WTC11 (cell line): Measurements from ENCODE around the gene GABBR2.
"Not testable (repeated sequence)": the region's sequence is repeated elsewhere in the genome, so short reads cannot be mapped to it uniquely, and the experiment has no call there.

ENCODE experiments used
- CREB1 ChIP-seq: sonication (generic); formaldehyde crosslinking; IDR thresholded peaks from 2 replicates; pipeline ENCODE4 v1.8.0; 2023; ENCODE audit warnings: mild to moderate bottlenecking, missing genetic modification reagents
- CREM ChIP-seq: sonication (generic); formaldehyde crosslinking; IDR thresholded peaks from 2 replicates; pipeline ENCODE4 v1.8.1; 2022; ENCODE audit warnings: mild to moderate bottlenecking, missing genetic modification reagents, moderate library complexity
- FOXJ3 ChIP-seq: sonication (generic); formaldehyde crosslinking; IDR thresholded peaks from 2 replicates; pipeline ENCODE4 v1.9.0; 2021; ENCODE audit warnings: missing genetic modification reagents, mild to moderate bottlenecking, borderline replicate concordance
- FOXK1 ChIP-seq: sonication (generic); formaldehyde crosslinking; IDR thresholded peaks from 2 replicates; pipeline ENCODE4 v1.8.0; 2022; ENCODE audit warnings: mild to moderate bottlenecking, moderate library complexity, missing genetic modification reagents
- KAT7 ChIP-seq: sonication (generic); formaldehyde crosslinking; IDR thresholded peaks from 2 replicates; pipeline ENCODE4 v1.8.1; 2023; ENCODE audit warnings: missing genetic modification reagents, mild to moderate bottlenecking, borderline replicate concordance
- SP1 ChIP-seq: sonication (generic); formaldehyde crosslinking; conservative IDR thresholded peaks from 2 replicates; pipeline ENCODE4 v1.8.1; 2022; ENCODE audit warnings: missing genetic modification reagents
- TCF7 ChIP-seq: sonication (generic); formaldehyde crosslinking; IDR thresholded peaks from 2 replicates; pipeline ENCODE4 v1.8.0; 2022; ENCODE audit warnings: mild to moderate bottlenecking, low read depth, missing genetic modification reagents, moderate library complexity
- TEAD1 ChIP-seq: sonication (generic); formaldehyde crosslinking; IDR thresholded peaks from 2 replicates; pipeline ENCODE4 v1.8.0; 2022; ENCODE audit warnings: mild to moderate bottlenecking, missing genetic modification reagents
- TEAD4 ChIP-seq: sonication (generic); formaldehyde crosslinking; IDR thresholded peaks from 2 replicates; pipeline ENCODE4 v1.8.0; 2022; ENCODE audit warnings: mild to moderate bottlenecking, missing genetic modification reagents
- TF ChIP-seq, protein P1 (sequence below): sonication (generic); formaldehyde crosslinking; IDR thresholded peaks from 2 replicates; pipeline ENCODE4 v1.8.1; 2023; ENCODE audit warnings: mild to moderate bottlenecking, moderate library complexity, missing genetic modification reagents
- TF ChIP-seq, protein P2 (sequence below): fragments of 250-450 bp; sonication (Bioruptor Pico); IDR thresholded peaks from 2 replicates; pipeline ENCODE4 v1.9.0; 2021; ENCODE audit warnings: moderate library complexity, mild to moderate bottlenecking, inconsistent platforms, borderline replicate concordance
- TF ChIP-seq, protein P3 (sequence below): fragments of 200-600 bp; IDR thresholded peaks from 2 replicates; pipeline ENCODE4 v1.8.0; 2022; ENCODE audit warnings: antibody characterized with exemption
- TF ChIP-seq, protein P4 (sequence below): sonication (generic); formaldehyde crosslinking; IDR thresholded peaks from 2 replicates; pipeline ENCODE4 v1.8.0; 2022; ENCODE audit warnings: mild to moderate bottlenecking, missing genetic modification reagents
- TF ChIP-seq, protein P5 (sequence below): sonication (generic); formaldehyde crosslinking; IDR thresholded peaks from 2 replicates; pipeline ENCODE4 v1.8.0; 2022; ENCODE audit warnings: mild to moderate bottlenecking, missing genetic modification reagents

DNA sequence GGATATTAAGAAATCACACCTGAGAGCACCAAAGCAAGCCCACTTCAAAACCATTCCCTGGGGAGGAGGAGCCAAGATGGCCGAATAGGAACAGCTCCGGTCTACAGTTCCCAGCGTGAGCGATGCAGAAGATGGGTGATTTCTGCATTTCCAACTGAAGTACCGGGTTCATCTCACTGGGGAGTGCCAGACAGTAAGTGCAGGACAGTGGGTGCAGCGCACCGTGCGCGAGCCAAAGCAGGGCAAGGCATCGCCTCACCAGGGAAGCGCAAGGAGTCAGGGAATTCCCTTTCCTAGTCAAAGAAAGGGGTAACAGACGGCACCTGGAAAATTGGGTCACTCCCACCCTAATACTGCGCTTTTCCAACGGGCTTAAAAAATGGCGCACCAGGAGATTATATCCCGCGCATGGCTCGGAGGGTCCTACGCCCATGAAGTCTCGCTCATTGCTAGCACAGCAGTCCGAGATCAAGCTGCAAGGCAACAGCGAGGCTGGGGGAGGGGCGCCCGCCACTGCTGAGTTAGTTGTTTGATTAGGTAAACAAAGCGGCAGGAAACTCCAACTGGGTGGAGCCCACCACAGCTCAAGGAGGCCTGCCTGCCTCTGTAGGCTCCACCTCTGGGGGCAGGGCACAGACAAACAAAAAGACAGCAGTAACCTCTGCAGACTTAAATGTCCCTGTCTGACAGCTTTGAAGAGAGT, 200.4 kb downstream of the GABBR2 start:
- TF ChIP-seq, protein P1, sequence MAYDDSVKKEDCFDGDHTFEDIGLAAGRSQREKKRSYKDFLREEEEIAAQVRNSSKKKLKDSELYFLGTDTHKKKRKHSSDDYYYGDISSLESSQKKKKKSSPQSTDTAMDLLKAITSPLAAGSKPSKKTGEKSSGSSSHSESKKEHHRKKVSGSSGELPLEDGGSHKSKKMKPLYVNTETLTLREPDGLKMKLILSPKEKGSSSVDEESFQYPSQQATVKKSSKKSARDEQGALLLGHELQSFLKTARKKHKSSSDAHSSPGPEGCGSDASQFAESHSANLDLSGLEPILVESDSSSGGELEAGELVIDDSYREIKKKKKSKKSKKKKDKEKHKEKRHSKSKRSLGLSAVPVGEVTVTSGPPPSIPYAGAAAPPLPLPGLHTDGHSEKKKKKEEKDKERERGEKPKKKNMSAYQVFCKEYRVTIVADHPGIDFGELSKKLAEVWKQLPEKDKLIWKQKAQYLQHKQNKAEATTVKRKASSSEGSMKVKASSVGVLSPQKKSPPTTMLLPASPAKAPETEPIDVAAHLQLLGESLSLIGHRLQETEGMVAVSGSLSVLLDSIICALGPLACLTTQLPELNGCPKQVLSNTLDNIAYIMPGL (CRISPR knock-in tag), result not testable (repeated sequence)
- TF ChIP-seq, protein P2, sequence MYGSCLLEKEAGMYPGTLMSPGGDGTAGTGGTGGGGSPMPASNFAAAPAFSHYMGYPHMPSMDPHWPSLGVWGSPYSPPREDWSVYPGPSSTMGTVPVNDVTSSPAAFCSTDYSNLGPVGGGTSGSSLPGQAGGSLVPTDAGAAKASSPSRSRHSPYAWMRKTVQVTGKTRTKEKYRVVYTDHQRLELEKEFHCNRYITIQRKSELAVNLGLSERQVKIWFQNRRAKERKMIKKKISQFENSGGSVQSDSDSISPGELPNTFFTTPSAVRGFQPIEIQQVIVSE, result not testable (repeated sequence)
- TF ChIP-seq, protein P3, sequence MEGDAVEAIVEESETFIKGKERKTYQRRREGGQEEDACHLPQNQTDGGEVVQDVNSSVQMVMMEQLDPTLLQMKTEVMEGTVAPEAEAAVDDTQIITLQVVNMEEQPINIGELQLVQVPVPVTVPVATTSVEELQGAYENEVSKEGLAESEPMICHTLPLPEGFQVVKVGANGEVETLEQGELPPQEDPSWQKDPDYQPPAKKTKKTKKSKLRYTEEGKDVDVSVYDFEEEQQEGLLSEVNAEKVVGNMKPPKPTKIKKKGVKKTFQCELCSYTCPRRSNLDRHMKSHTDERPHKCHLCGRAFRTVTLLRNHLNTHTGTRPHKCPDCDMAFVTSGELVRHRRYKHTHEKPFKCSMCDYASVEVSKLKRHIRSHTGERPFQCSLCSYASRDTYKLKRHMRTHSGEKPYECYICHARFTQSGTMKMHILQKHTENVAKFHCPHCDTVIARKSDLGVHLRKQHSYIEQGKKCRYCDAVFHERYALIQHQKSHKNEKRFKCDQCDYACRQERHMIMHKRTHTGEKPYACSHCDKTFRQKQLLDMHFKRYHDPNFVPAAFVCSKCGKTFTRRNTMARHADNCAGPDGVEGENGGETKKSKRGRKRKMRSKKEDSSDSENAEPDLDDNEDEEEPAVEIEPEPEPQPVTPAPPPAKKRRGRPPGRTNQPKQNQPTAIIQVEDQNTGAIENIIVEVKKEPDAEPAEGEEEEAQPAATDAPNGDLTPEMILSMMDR, result not testable (repeated sequence)
- TF ChIP-seq, protein P4, sequence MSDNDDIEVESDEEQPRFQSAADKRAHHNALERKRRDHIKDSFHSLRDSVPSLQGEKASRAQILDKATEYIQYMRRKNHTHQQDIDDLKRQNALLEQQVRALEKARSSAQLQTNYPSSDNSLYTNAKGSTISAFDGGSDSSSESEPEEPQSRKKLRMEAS (CRISPR knock-in tag), result not testable (repeated sequence)
- TF ChIP-seq FOXK1 (CRISPR knock-in tag); CREM; TCF7 (CRISPR knock-in tag); SP1 (CRISPR knock-in tag); TEAD4 (CRISPR knock-in tag); KAT7; CREB1 (CRISPR knock-in tag); FOXJ3; TEAD1 (CRISPR knock-in tag): not testable (repeated sequence)
- TF ChIP-seq, protein P5, sequence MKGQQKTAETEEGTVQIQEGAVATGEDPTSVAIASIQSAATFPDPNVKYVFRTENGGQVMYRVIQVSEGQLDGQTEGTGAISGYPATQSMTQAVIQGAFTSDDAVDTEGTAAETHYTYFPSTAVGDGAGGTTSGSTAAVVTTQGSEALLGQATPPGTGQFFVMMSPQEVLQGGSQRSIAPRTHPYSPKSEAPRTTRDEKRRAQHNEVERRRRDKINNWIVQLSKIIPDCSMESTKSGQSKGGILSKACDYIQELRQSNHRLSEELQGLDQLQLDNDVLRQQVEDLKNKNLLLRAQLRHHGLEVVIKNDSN (CRISPR knock-in tag), result not testable (repeated sequence)
